GM12891 (cell line): ENCODE results near the gene MTMR1.

Experiments
- POLR2AphosphoS5 ChIP-seq: IDR thresholded peaks from 2 replicates; pipeline ENCODE4 v1.6.1; 2011; ENCODE audit warnings: low read depth, low read length, control low read depth
- SPI1 ChIP-seq: IDR thresholded peaks from 2 replicates; pipeline ENCODE4 v1.6.1; 2011; ENCODE audit warnings: low read depth, low read length, control low read depth

GRCh38 chrX:150763810-150764209 is 70.6 kb downstream of the MTMR1 start:
- TF ChIP-seq SPI1 (no peak), POLR2AphosphoS5 (no peak)
